ENCODE data around the gene ANKRD39. TPM values are rescaled to one million over a fixed set of nuclear protein-coding genes. Genes with fewer than 3 reads are reported as not detected.

The ANKRD39 gene
- total RNA-seq, 1 experiment from 2014 or later, result 25.3 TPM

- POLR2A ChIA-PET (ENCODE audit: low non-redundant PET), result no interaction called here
- no peaks in the 10 kb centered on the region for H3K36me3 ChIP-seq (ENCODE audit: insufficient read depth, low read length, poor library complexity, severe bottlenecking)
- CTCF ChIA-PET, result no interaction called here
- TF ChIP-seq CTCF (conservative IDR thresholded peaks at IDR 0.05; ENCODE audit: low read depth, low read length), result no peak
- no peak for TF ChIP-seq EZH2 (IDR thresholded peaks at IDR 0.05; ENCODE audit: borderline replicate concordance, low read depth, low read length, poor library complexity, severe bottlenecking)
- H3K27ac ChIP-seq (ENCODE audit: low read depth, low read length, poor library complexity, severe bottlenecking), result no peak overlapping the region
- no peak overlapping the region for H3K4me3 ChIP-seq (ENCODE audit: low read depth, low read length, poor library complexity, severe bottlenecking)
- no peaks in the 10 kb centered on the region for H3K27me3 ChIP-seq (replicated peaks; ENCODE audit: insufficient read depth, low read depth, low read length, poor library complexity)
- no peak for DNase-seq (ENCODE audit: low spot score)
- no peaks in the 10 kb centered on the region for H3K9me3 ChIP-seq (ENCODE audit: low read depth, low read length, poor library complexity, severe bottlenecking)
- peaks cover 12% of the 10 kb centered on the region for H3K4me1 ChIP-seq (ENCODE audit: insufficient read depth, low read length, poor library complexity, severe bottlenecking)
- BruUV-seq (replicated peaks), result no TSS peak
- intact Hi-C loops (cut with micrococcal nuclease; ENCODE audit: unreplicated experiment), result no loop called here
These were observed 52.8 kb downstream of the ANKRD39 start for GRCh38 chr2:96804986-96805385.

- DNase-seq (ENCODE audit: low spot score), result no peak
- CTCF ChIA-PET, result no interaction called here
- POLR2A ChIA-PET (ENCODE audit: low non-redundant PET), result no interaction called here
- no TSS peak for BruUV-seq (replicated peaks)
- Histone ChIP-seq H3K4me1 (ENCODE audit: insufficient read depth, low read length, poor library complexity, severe bottlenecking) (peaks cover 12% of the 10 kb centered on the region), H3K9me3 (ENCODE audit: low read depth, low read length, poor library complexity, severe bottlenecking) (no peaks in the 10 kb centered on the region), H3K27ac (ENCODE audit: low read depth, low read length, poor library complexity, severe bottlenecking) (no peak overlapping the region), H3K4me3 (ENCODE audit: low read depth, low read length, poor library complexity, severe bottlenecking) (no peak overlapping the region), H3K36me3 (ENCODE audit: insufficient read depth, low read length, poor library complexity, severe bottlenecking) (no peaks in the 10 kb centered on the region), H3K27me3 (replicated peaks; ENCODE audit: insufficient read depth, low read depth, low read length, poor library complexity) (no peaks in the 10 kb centered on the region)
- intact Hi-C loops (cut with micrococcal nuclease; ENCODE audit: unreplicated experiment), result no loop called here
- TF ChIP-seq CTCF (conservative IDR thresholded peaks at IDR 0.05; ENCODE audit: low read depth, low read length) (no peak), EZH2 (IDR thresholded peaks at IDR 0.05; ENCODE audit: borderline replicate concordance, low read depth, low read length, poor library complexity, severe bottlenecking) (no peak)
These were observed 55.1 kb downstream of the ANKRD39 start for GRCh38 chr2:96802721-96803120.

GRCh38 chr2:96801786-96802595 is 55.8 kb downstream of the ANKRD39 start:
- Histone ChIP-seq H3K36me3 (ENCODE audit: insufficient read depth, low read length, poor library complexity, severe bottlenecking) (no peaks in the 10 kb centered on the region), H3K27me3 (replicated peaks; ENCODE audit: insufficient read depth, low read depth, low read length, poor library complexity) (no peaks in the 10 kb centered on the region), H3K27ac (ENCODE audit: low read depth, low read length, poor library complexity, severe bottlenecking) (peak overlapping the region; percentile 33), H3K4me3 (ENCODE audit: low read depth, low read length, poor library complexity, severe bottlenecking) (no peak overlapping the region), H3K9me3 (ENCODE audit: low read depth, low read length, poor library complexity, severe bottlenecking) (no peaks in the 10 kb centered on the region), H3K4me1 (ENCODE audit: insufficient read depth, low read length, poor library complexity, severe bottlenecking) (peaks cover 11% of the 10 kb centered on the region)
- DNase-seq (ENCODE audit: low spot score), result no peak
- intact Hi-C loops (cut with micrococcal nuclease; ENCODE audit: unreplicated experiment), result no loop called here
- ChIA-PET POLR2A (ENCODE audit: low non-redundant PET) (no interaction called here), CTCF (no interaction called here)
- TF ChIP-seq EZH2 (IDR thresholded peaks at IDR 0.05; ENCODE audit: borderline replicate concordance, low read depth, low read length, poor library complexity, severe bottlenecking), result no peak
- TF ChIP-seq CTCF (conservative IDR thresholded peaks at IDR 0.05; ENCODE audit: low read depth, low read length), result no peak
- BruUV-seq (replicated peaks), result TSS peak; percentile 53

All from A673 (cell line).